Gastroesophageal sphincter (tissue), 3 donors: ENCODE measurements around the gene PBX3.

Experiments used
- EP300 ChIP-seq: sonication (generic); formaldehyde crosslinking; IDR thresholded peaks from one replicate; pipeline ENCODE4 v1.6.1; 2017; ENCODE audit warnings: antibody characterized with exemption, mild to moderate bottlenecking
- POLR2A ChIP-seq, 2 donors: fragments of 450-650 bp; IDR thresholded peaks; one replicate each; pipeline ENCODE4 v1.6.1; 2017; ENCODE audit warnings: antibody characterized with exemption in 2 of 2, mild to moderate bottlenecking in 2 of 2, moderate library complexity in 1 of 2
- POLR2AphosphoS5 ChIP-seq: sonication (generic); formaldehyde crosslinking; IDR thresholded peaks from one replicate; pipeline ENCODE4 v1.6.1; 2017; ENCODE audit warnings: antibody characterized with exemption
- TF ChIP-seq, protein P1 (sequence below), 4 experiments: fragments of 200-600 bp in 2 of 4; fragments of 450-650 bp in 2 of 4; sonication (generic) in 1 of 4; IDR thresholded peaks; one replicate each; pipeline ENCODE4 v1.5.1; 2017 to 2019; ENCODE audit warnings: antibody characterized with exemption in 4 of 4, mild to moderate bottlenecking in 2 of 4, moderate library complexity in 2 of 4

GRCh38 chr9:125795970-125796596 is 48.9 kb downstream of the PBX3 start:
- TF ChIP-seq, protein P1, sequence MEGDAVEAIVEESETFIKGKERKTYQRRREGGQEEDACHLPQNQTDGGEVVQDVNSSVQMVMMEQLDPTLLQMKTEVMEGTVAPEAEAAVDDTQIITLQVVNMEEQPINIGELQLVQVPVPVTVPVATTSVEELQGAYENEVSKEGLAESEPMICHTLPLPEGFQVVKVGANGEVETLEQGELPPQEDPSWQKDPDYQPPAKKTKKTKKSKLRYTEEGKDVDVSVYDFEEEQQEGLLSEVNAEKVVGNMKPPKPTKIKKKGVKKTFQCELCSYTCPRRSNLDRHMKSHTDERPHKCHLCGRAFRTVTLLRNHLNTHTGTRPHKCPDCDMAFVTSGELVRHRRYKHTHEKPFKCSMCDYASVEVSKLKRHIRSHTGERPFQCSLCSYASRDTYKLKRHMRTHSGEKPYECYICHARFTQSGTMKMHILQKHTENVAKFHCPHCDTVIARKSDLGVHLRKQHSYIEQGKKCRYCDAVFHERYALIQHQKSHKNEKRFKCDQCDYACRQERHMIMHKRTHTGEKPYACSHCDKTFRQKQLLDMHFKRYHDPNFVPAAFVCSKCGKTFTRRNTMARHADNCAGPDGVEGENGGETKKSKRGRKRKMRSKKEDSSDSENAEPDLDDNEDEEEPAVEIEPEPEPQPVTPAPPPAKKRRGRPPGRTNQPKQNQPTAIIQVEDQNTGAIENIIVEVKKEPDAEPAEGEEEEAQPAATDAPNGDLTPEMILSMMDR (IDR thresholded peaks at IDR 0.05): no peak
- TF ChIP-seq POLR2A (IDR thresholded peaks at IDR 0.05): no peak
- no peak for TF ChIP-seq POLR2AphosphoS5
- no peak for TF ChIP-seq EP300
